ENCODE measurements around the gene ENPP7. TPM values are rescaled to one million over a fixed set of nuclear protein-coding genes. Genes with fewer than 3 reads are reported as not detected.

Gene ENPP7, protein sequence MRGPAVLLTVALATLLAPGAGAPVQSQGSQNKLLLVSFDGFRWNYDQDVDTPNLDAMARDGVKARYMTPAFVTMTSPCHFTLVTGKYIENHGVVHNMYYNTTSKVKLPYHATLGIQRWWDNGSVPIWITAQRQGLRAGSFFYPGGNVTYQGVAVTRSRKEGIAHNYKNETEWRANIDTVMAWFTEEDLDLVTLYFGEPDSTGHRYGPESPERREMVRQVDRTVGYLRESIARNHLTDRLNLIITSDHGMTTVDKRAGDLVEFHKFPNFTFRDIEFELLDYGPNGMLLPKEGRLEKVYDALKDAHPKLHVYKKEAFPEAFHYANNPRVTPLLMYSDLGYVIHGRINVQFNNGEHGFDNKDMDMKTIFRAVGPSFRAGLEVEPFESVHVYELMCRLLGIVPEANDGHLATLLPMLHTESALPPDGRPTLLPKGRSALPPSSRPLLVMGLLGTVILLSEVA
- total RNA-seq (2014; rRNA removed; shearing (Covaris generic); ENCODE audit: low replicate concordance) = 0.07 TPM in 1 of 2 replicates, not detected in the other

DNA sequence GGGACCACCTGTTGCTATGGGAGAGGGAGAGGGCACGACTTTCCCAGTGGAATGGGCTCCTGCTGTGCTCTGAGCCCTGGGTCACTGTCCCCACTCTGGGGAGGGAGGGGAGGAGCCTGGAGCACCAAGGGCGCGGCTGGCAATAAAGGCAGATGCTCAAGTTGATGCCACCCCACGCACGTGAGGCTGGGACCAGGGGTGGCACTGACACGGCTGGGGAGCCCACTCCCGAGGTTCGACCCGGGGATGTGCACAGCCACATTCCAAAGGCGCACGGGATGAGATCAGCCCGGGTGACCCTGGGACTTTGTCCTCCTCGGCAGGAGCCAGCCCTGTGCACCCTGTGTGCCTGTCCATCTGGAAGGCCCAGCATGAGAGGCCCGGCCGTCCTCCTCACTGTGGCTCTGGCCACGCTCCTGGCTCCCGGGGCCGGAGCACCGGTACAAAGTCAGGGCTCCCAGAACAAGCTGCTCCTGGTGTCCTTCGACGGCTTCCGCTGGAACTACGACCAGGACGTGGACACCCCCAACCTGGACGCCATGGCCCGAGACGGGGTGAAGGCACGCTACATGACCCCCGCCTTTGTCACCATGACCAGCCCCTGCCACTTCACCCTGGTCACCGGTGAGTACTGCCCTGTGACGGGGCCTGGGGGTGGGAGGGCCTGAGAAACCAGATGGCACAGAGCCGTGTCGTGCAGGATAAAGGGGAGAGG, at the start of gene ENPP7:
TSS of gene ENPP7 (plus strand) at position 175 of the 715 bp plus-strand sequence. CDS start at position 372, 197 bp downstream.
- Histone ChIP-seq H3K9me2 (replicated peaks; ENCODE audit: insufficient read depth, low read length) (no peaks in the 10 kb centered on the region; the same call in 1 of the 2 replicates), H4K20me1 (ENCODE audit: insufficient read depth, low read depth, low read length) (no peaks in the 10 kb centered on the region), H3K27ac (ENCODE audit: low read length) (no peak within 1 kb of the TSS), H3K36me3 (ENCODE audit: insufficient read depth, low read length) (no peaks in the 10 kb centered on the region), H2AFZ (ENCODE audit: low read length) (no peak within 1 kb of the TSS), H3K9ac (ENCODE audit: low read length) (no peak within 1 kb of the TSS), H3K4me3 (ENCODE audit: low read length) (no peak within 1 kb of the TSS), H3K79me2 (ENCODE audit: low read length) (no peaks in the 10 kb centered on the region), H3K27me3 (ENCODE audit: low read length) (no peaks in the 10 kb centered on the region), H3K9me3 (ENCODE audit: low read length) (no peaks in the 10 kb centered on the region), H3K4me1 (ENCODE audit: low read length) (peaks cover 14% of the 10 kb centered on the region), H3K4me2 (ENCODE audit: low read depth, low read length, poor library complexity, severe bottlenecking) (no peak within 1 kb of the TSS)
- no peak for DNase-seq

DNA sequence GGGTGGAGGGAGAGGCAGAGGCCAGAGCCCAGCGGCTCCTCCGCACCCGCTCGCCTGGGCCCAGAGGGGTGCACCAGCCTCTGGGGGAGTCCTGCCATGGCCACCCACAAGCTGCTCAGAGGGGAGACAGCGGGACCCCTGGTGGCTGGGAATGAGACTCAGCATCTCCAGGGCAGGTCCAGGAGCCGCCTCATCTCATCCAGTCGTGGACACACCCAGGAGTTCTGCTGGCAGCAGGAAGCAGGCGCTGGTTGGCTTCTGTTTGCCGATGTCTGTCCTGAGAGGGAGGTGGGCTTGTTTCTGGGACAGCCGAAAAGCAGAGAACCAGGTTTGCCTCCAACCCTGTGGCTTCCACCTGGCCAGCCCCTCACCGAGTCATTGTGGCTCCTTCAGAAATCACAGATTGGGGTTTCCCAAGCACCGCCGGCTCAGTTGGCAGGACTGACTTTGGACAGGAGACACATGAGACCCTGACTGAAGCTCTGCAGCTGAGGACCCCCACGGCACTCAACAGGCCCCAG, 49.6 kb upstream of the ENPP7 start:
- Histone ChIP-seq H3K79me2 (ENCODE audit: low read length) (no peaks in the 10 kb centered on the region), H3K36me3 (ENCODE audit: insufficient read depth, low read length) (no peaks in the 10 kb centered on the region), H3K27me3 (ENCODE audit: low read length) (no peaks in the 10 kb centered on the region), H3K4me2 (ENCODE audit: low read depth, low read length, poor library complexity, severe bottlenecking) (no peak overlapping the region), H3K4me1 (ENCODE audit: low read length) (no peaks in the 10 kb centered on the region), H3K4me3 (ENCODE audit: low read length) (no peak overlapping the region), H3K9ac (ENCODE audit: low read length) (no peak overlapping the region), H3K27ac (ENCODE audit: low read length) (no peak overlapping the region), H2AFZ (ENCODE audit: low read length) (no peak overlapping the region), H3K9me2 (replicated peaks; ENCODE audit: insufficient read depth, low read length) (no peaks in the 10 kb centered on the region), H4K20me1 (ENCODE audit: insufficient read depth, low read depth, low read length) (no peaks in the 10 kb centered on the region), H3K9me3 (ENCODE audit: low read length) (no peaks in the 10 kb centered on the region)
- no peak for DNase-seq

- H3K36me3 ChIP-seq (ENCODE audit: insufficient read depth, low read length) = no peaks in the 10 kb centered on the region
- no peak overlapping the region for H3K9ac ChIP-seq (ENCODE audit: low read length)
- H3K4me2 ChIP-seq (ENCODE audit: low read depth, low read length, poor library complexity, severe bottlenecking) = no peak overlapping the region
- no peaks in the 10 kb centered on the region for H3K79me2 ChIP-seq (ENCODE audit: low read length)
- no peak overlapping the region for H2AFZ ChIP-seq (ENCODE audit: low read length)
- H3K4me1 ChIP-seq (ENCODE audit: low read length) = no peaks in the 10 kb centered on the region
- H3K9me3 ChIP-seq (ENCODE audit: low read length) = no peaks in the 10 kb centered on the region
- no peaks in the 10 kb centered on the region for H3K27me3 ChIP-seq (ENCODE audit: low read length)
- no peaks in the 10 kb centered on the region for H4K20me1 ChIP-seq (ENCODE audit: insufficient read depth, low read depth, low read length)
- no peaks in the 10 kb centered on the region for H3K9me2 ChIP-seq (replicated peaks; ENCODE audit: insufficient read depth, low read length)
- no peak for DNase-seq
- no peak overlapping the region for H3K4me3 ChIP-seq (ENCODE audit: low read length)
- no peak overlapping the region for H3K27ac ChIP-seq (ENCODE audit: low read length)
These were observed 49.0 kb upstream of the ENPP7 start for GRCh38 chr17:79681628-79682261.

DNA sequence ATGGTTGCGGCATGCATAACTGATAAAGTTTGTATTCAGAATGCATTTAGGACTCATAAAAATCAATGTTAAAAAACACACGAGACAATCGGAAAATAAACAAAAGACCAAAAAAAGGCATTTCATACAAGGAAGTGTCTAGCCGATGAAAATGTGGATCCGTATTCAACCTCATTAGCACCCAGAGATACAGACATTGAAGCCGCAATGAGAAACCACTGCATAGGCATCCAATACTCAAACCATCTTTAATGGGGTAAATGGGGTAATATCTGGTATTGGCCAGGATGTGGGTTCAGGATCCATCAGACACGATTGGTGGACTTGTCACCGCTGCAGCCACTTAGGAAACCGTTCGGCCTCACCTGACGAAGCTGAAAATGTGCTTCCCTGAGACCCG, 47.4 kb upstream of the ENPP7 start:
- Histone ChIP-seq H3K9me3 (ENCODE audit: low read length) (no peaks in the 10 kb centered on the region), H3K9ac (ENCODE audit: low read length) (no peak overlapping the region), H3K9me2 (replicated peaks; ENCODE audit: insufficient read depth, low read length) (no peaks in the 10 kb centered on the region), H3K4me2 (ENCODE audit: low read depth, low read length, poor library complexity, severe bottlenecking) (no peak overlapping the region), H4K20me1 (ENCODE audit: insufficient read depth, low read depth, low read length) (no peaks in the 10 kb centered on the region), H3K79me2 (ENCODE audit: low read length) (no peaks in the 10 kb centered on the region), H3K36me3 (ENCODE audit: insufficient read depth, low read length) (no peaks in the 10 kb centered on the region), H3K27me3 (ENCODE audit: low read length) (no peaks in the 10 kb centered on the region), H3K4me3 (ENCODE audit: low read length) (no peak overlapping the region), H3K4me1 (ENCODE audit: low read length) (no peaks in the 10 kb centered on the region), H3K27ac (ENCODE audit: low read length) (no peak overlapping the region), H2AFZ (ENCODE audit: low read length) (no peak overlapping the region)
- no peak for DNase-seq

- no peak overlapping the region for H3K27ac ChIP-seq (ENCODE audit: low read length)
- no peak for DNase-seq
- no peak overlapping the region for H3K4me2 ChIP-seq (ENCODE audit: low read depth, low read length, poor library complexity, severe bottlenecking)
- no peak overlapping the region for H2AFZ ChIP-seq (ENCODE audit: low read length)
- no peaks in the 10 kb centered on the region for H3K4me1 ChIP-seq (ENCODE audit: low read length)
- no peaks in the 10 kb centered on the region for H3K9me3 ChIP-seq (ENCODE audit: low read length)
- H4K20me1 ChIP-seq (ENCODE audit: insufficient read depth, low read depth, low read length) = no peaks in the 10 kb centered on the region
- H3K79me2 ChIP-seq (ENCODE audit: low read length) = no peaks in the 10 kb centered on the region
- H3K27me3 ChIP-seq (ENCODE audit: low read length) = no peaks in the 10 kb centered on the region
- H3K9me2 ChIP-seq (replicated peaks; ENCODE audit: insufficient read depth, low read length) = no peaks in the 10 kb centered on the region
- H3K36me3 ChIP-seq (ENCODE audit: insufficient read depth, low read length) = no peaks in the 10 kb centered on the region
- no peak overlapping the region for H3K9ac ChIP-seq (ENCODE audit: low read length)
- H3K4me3 ChIP-seq (ENCODE audit: low read length) = no peak overlapping the region
These were observed 46.4 kb upstream of the ENPP7 start for GRCh38 chr17:79684132-79684985.

- Histone ChIP-seq H3K27ac (ENCODE audit: low read length) (no peak overlapping the region), H3K79me2 (ENCODE audit: low read length) (no peaks in the 10 kb centered on the region), H4K20me1 (ENCODE audit: insufficient read depth, low read depth, low read length) (no peaks in the 10 kb centered on the region; the same call in 1 of the 2 replicates), H3K4me2 (ENCODE audit: low read depth, low read length, poor library complexity, severe bottlenecking) (no peak overlapping the region), H3K27me3 (ENCODE audit: low read length) (no peaks in the 10 kb centered on the region), H3K4me1 (ENCODE audit: low read length) (no peaks in the 10 kb centered on the region), H3K4me3 (ENCODE audit: low read length) (no peak overlapping the region), H3K9me3 (ENCODE audit: low read length) (no peaks in the 10 kb centered on the region), H3K9me2 (replicated peaks; ENCODE audit: insufficient read depth, low read length) (no peaks in the 10 kb centered on the region), H3K9ac (ENCODE audit: low read length) (no peak overlapping the region), H2AFZ (ENCODE audit: low read length) (no peak overlapping the region), H3K36me3 (ENCODE audit: insufficient read depth, low read length) (no peaks in the 10 kb centered on the region)
- DNase-seq = no peak
These were observed 45.6 kb upstream of the ENPP7 start for GRCh38 chr17:79685121-79685520.

GRCh38 chr17:79686476-79686875, 44.3 kb upstream of the ENPP7 start:
- H3K4me3 ChIP-seq (ENCODE audit: low read length) = no peak overlapping the region
- H3K27me3 ChIP-seq (ENCODE audit: low read length) = no peaks in the 10 kb centered on the region
- no peaks in the 10 kb centered on the region for H3K36me3 ChIP-seq (ENCODE audit: insufficient read depth, low read length)
- no peak overlapping the region for H3K9ac ChIP-seq (ENCODE audit: low read length)
- no peak overlapping the region for H2AFZ ChIP-seq (ENCODE audit: low read length)
- no peaks in the 10 kb centered on the region for H3K4me1 ChIP-seq (ENCODE audit: low read length)
- no peaks in the 10 kb centered on the region; the same call in 1 of the 2 replicates for H4K20me1 ChIP-seq (ENCODE audit: insufficient read depth, low read depth, low read length)
- no peaks in the 10 kb centered on the region for H3K9me2 ChIP-seq (replicated peaks; ENCODE audit: insufficient read depth, low read length)
- H3K79me2 ChIP-seq (ENCODE audit: low read length) = no peaks in the 10 kb centered on the region
- no peak overlapping the region for H3K27ac ChIP-seq (ENCODE audit: low read length)
- no peaks in the 10 kb centered on the region for H3K9me3 ChIP-seq (ENCODE audit: low read length)
- no peak for DNase-seq
- H3K4me2 ChIP-seq (ENCODE audit: low read depth, low read length, poor library complexity, severe bottlenecking) = no peak overlapping the region

Measured in Karpas-422 (cell line).